Omental fat pad (tissue), 4 donors: Measurements from ENCODE around the gene UBE2E2. TPM values are rescaled to one million over a fixed set of nuclear protein-coding genes. Genes with fewer than 3 reads are reported as not detected.

Experiments used
- ATAC-seq: fragments of 150-250 bp; one replicate; pipeline ENCODE4 v1.9.1; 2016; ENCODE audit warnings: mild to moderate bottlenecking, moderate library complexity; ENCODE audit not compliant: low FRiP score
- DNase-seq: peaks from one replicate; pipeline ENCODE4 v3.0.0-alpha.2; 2019; ENCODE audit warnings: low spot score
- CTCF ChIP-seq, 3 donors: fragments of 450-650 bp; IDR thresholded peaks; one replicate each; pipeline ENCODE4 v1.5.1; 2016 to 2017; ENCODE audit warnings: antibody characterized with exemption in 3 of 3, mild to moderate bottlenecking in 3 of 3, moderate library complexity in 2 of 3
- total RNA-seq, 4 donors: library from RNA; depleted of rRNA; stranded (reverse); fragments of >200 nt; gene quantifications; one replicate each; pipeline ENCODE4 v1.1.0, GENCODE V29; 2016

The UBE2E2 gene
- total RNA-seq, 4 donors from 2014 or later, result 25.9 to 93.4 (median 73.9) TPM

- no peak for ATAC-seq
Observed at GRCh38 chr3:23376516-23377248, 173.6 kb downstream of the UBE2E2 start.

GRCh38 chr3:23377928-23378672, 175.0 kb downstream of the UBE2E2 start:
- no peak for TF ChIP-seq CTCF (IDR thresholded peaks at IDR 0.05)
- DNase-seq (no peak), ATAC-seq (no peak)

More at GRCh38 chr3:23376516-23377248, 173.6 kb downstream of the UBE2E2 start:
- no peak for TF ChIP-seq CTCF (IDR thresholded peaks at IDR 0.05)
- no peak for DNase-seq

- TF ChIP-seq CTCF (IDR thresholded peaks at IDR 0.05), result no peak
- DNase-seq (no peak), ATAC-seq (no peak)
Observed at GRCh38 chr3:23383875-23384274, 180.7 kb downstream of the UBE2E2 start.

- ATAC-seq, result no peak
Observed at GRCh38 chr3:23385327-23385726, 182.2 kb downstream of the UBE2E2 start.

GRCh38 chr3:23387286-23387918, 184.3 kb downstream of the UBE2E2 start:
- no peak for TF ChIP-seq CTCF (IDR thresholded peaks at IDR 0.05)

More at GRCh38 chr3:23385327-23385726, 182.2 kb downstream of the UBE2E2 start:
- no peak for TF ChIP-seq CTCF (IDR thresholded peaks at IDR 0.05)
- no peak for DNase-seq

GRCh38 chr3:23389089-23389488, 186.0 kb downstream of the UBE2E2 start:
- no peak for TF ChIP-seq CTCF (IDR thresholded peaks at IDR 0.05)
- ATAC-seq, result no peak
- DNase-seq, result no peak

More at GRCh38 chr3:23387286-23387918, 184.3 kb downstream of the UBE2E2 start:
- ATAC-seq (no peak), DNase-seq (no peak)
